SK-N-SH (cell line): Measurements from ENCODE around the gene OSBPL5. TPM values are rescaled to one million over a fixed set of nuclear protein-coding genes. Genes with fewer than 3 reads are reported as not detected.

Experiments used
- CTCF ChIA-PET: fragments of 300-600, 350-600 bp; formaldehyde crosslinking; extraction: SDS; loops from one replicate; lab custom pipeline; 2021; lab: Yijun Ruan, JAX
- POLR2A ChIA-PET: fragments of 350-600 bp; sonication (Branson Sonifier 250); formaldehyde crosslinking; extraction: SDS; loops from one replicate; lab custom pipeline; 2020; ENCODE audit warnings: antibody characterized with exemption, inconsistent platforms; lab: Yijun Ruan, JAX
- DNase-seq: peaks from one replicate; pipeline ENCODE4 v3.0.0; 2012
- H2AFZ ChIP-seq: fragments of 200-600 bp; sonication (generic); 2 replicates; pipeline ENCODE4 v1.8.1; 2016; ENCODE audit warnings: antibody characterized with exemption, mild to moderate bottlenecking, low read depth
- H3F3A ChIP-seq: fragments of 200-600 bp; sonication (generic); replicated peaks from 2 replicates; pipeline ENCODE3; 2016; ENCODE audit warnings: antibody characterized with exemption, mild to moderate bottlenecking; ENCODE audit not compliant: insufficient read depth
- H3K27ac ChIP-seq, 2 experiments: fragments of 200-500 bp in 1 of 2; fragments of 200-600 bp in 1 of 2; sonication (Bioruptor generic) in 1 of 2; sonication (generic), shearing (Covaris generic) in 1 of 2; 2 replicates each; pipeline versions ENCODE4 v1.5.1 to v1.6.1; 2014 to 2016; ENCODE audit warnings: low read depth in 2 of 2, inconsistent platforms in 1 of 2, low read length in 1 of 2, mild to moderate bottlenecking in 1 of 2, mixed read lengths in 1 of 2
- H3K27me3 ChIP-seq: fragments of 200-600 bp; sonication (generic), shearing (Covaris generic); 2 replicates; pipeline ENCODE4 v1.6.1; 2016; ENCODE audit warnings: mixed run types; ENCODE audit not compliant: insufficient read depth
- H3K36me3 ChIP-seq, 2 experiments: fragments of 200-500 bp in 1 of 2; fragments of 200-600 bp in 1 of 2; sonication (Bioruptor generic) in 1 of 2; sonication (generic) in 1 of 2; replicated peaks in 1 of 2; 2 replicates each; pipeline versions ENCODE3 to v1.5.1; 2014 to 2016; ENCODE audit warnings: low read length in 1 of 2, mild to moderate bottlenecking in 1 of 2; ENCODE audit not compliant: insufficient read depth in 2 of 2, control insufficient read depth in 1 of 2
- H3K4me1 ChIP-seq, 2 experiments: fragments of 200-500 bp in 1 of 2; fragments of 200-600 bp in 1 of 2; sonication (Bioruptor generic) in 1 of 2; sonication (generic), shearing (Covaris generic) in 1 of 2; 2 replicates each; pipeline versions ENCODE4 v1.5.1 to v1.6.1; 2014 to 2016; ENCODE audit warnings: low read depth in 1 of 2, low read length in 1 of 2, mixed run types in 1 of 2; ENCODE audit not compliant: insufficient read depth in 2 of 2, control insufficient read depth in 1 of 2
- H3K4me2 ChIP-seq: fragments of 200-600 bp; sonication (generic), shearing (Covaris generic); 2 replicates; pipeline ENCODE4 v1.6.1; 2017; ENCODE audit warnings: mixed run types
- H3K4me3 ChIP-seq, 2 experiments: fragments of 200-500 bp in 1 of 2; fragments of 200-600 bp in 1 of 2; sonication (Bioruptor generic) in 1 of 2; sonication (generic), shearing (Covaris generic) in 1 of 2; 2 replicates each; pipeline versions ENCODE4 v1.5.1 to v1.8.1; 2014 to 2016; ENCODE audit warnings: low read depth in 2 of 2, inconsistent platforms in 1 of 2, low read length in 1 of 2, mild to moderate bottlenecking in 1 of 2, mixed read lengths in 1 of 2, moderate library complexity in 1 of 2
- H3K79me2 ChIP-seq: fragments of 200-600 bp; sonication (generic); 2 replicates; pipeline ENCODE4 v1.8.1; 2017; ENCODE audit warnings: mild to moderate bottlenecking; ENCODE audit not compliant: insufficient read depth
- H3K9ac ChIP-seq: fragments of 200-600 bp; sonication (generic); 2 replicates; pipeline ENCODE4 v1.6.1; 2017; ENCODE audit warnings: mixed run types
- H3K9me2 ChIP-seq: fragments of 200-600 bp; sonication (generic); 2 replicates; pipeline ENCODE4 v1.6.1; 2017; ENCODE audit warnings: mixed run types
- H3K9me3 ChIP-seq: fragments of 200-600 bp; sonication (generic); 2 replicates; pipeline ENCODE4 v1.6.1; 2017; ENCODE audit warnings: mixed run types, mild to moderate bottlenecking, moderate library complexity
- H4K20me1 ChIP-seq: fragments of 200-600 bp; sonication (generic); 2 replicates; pipeline ENCODE4 v1.6.1; 2017; ENCODE audit warnings: mild to moderate bottlenecking, mixed run types; ENCODE audit not compliant: insufficient read depth
- ELF1 ChIP-seq: IDR thresholded peaks from 2 replicates; pipeline ENCODE4 v1.4.0; 2012
- EZH2phosphoT487 ChIP-seq: fragments of 200-600 bp; sonication (generic); IDR thresholded peaks from 2 replicates; pipeline ENCODE4 v1.6.1; 2017; ENCODE audit warnings: low read depth, mixed run types, mild to moderate bottlenecking, antibody characterized with exemption, moderate library complexity, borderline replicate concordance
- FOSL2 ChIP-seq: IDR thresholded peaks from 2 replicates; pipeline ENCODE4 v1.4.0; 2012; ENCODE audit warnings: low read depth, mild to moderate bottlenecking, moderate library complexity, borderline replicate concordance
- GATA2 ChIP-seq: sonication (generic); formaldehyde crosslinking; IDR thresholded peaks from 2 replicates; pipeline ENCODE4 v1.5.0; 2020; ENCODE audit warnings: mild to moderate bottlenecking, missing genetic modification reagents
- JUND ChIP-seq: IDR thresholded peaks from 2 replicates; pipeline ENCODE4 v1.4.0; 2012
- MEF2A ChIP-seq: IDR thresholded peaks from 2 replicates; pipeline ENCODE4 v1.4.0; 2012; ENCODE audit warnings: low read depth, borderline replicate concordance
- NFIC ChIP-seq: IDR thresholded peaks from 2 replicates; pipeline ENCODE4 v1.4.0; 2012; ENCODE audit warnings: borderline replicate concordance
- NRF1 ChIP-seq: IDR thresholded peaks from 2 replicates; pipeline ENCODE4 v1.6.1; 2012; ENCODE audit warnings: low read depth, mild to moderate bottlenecking, low read length
- RAD21 ChIP-seq: IDR thresholded peaks from 2 replicates; pipeline ENCODE4 v1.6.1; 2012; ENCODE audit warnings: mild to moderate bottlenecking, low read length
- RFX5 ChIP-seq: IDR thresholded peaks from 2 replicates; pipeline ENCODE4 v1.6.1; 2012; ENCODE audit warnings: mild to moderate bottlenecking, improper control_type of control experiment, low read length
- RXRA ChIP-seq: IDR thresholded peaks from 2 replicates; pipeline ENCODE4 v1.4.0; 2012; ENCODE audit warnings: low read depth, mild to moderate bottlenecking, borderline replicate concordance
- YY1 ChIP-seq: IDR thresholded peaks from 2 replicates; pipeline ENCODE4 v1.4.0; 2012; ENCODE audit warnings: low read depth, mild to moderate bottlenecking
- WGBS: methylation state at CpG from one replicate; pipeline ENCODE4 v1.1.6; 2017; ENCODE audit warnings: low lambda C conversion rate; 5-methylcytosine and 5-hydroxymethylcytosine counted together
- polyA plus RNA-seq, 3 experiments: library from polyadenylated mRNA; depleted of rRNA; stranded (reverse); fragments of >200 nt; gene quantifications; 2 replicates each; pipeline ENCODE4 v1.2.3, GENCODE V29; 2012
- TF ChIP-seq, protein P1 (sequence below): fragments of 150-350 bp; IDR thresholded peaks from 2 replicates; pipeline ENCODE4 v1.6.1; 2017; ENCODE audit warnings: antibody characterized with exemption, low read length, low read depth, borderline replicate concordance
- TF ChIP-seq, protein P2 (sequence below): fragments of 150-350 bp; IDR thresholded peaks from 2 replicates; pipeline ENCODE4 v1.6.1; 2016; ENCODE audit warnings: mild to moderate bottlenecking, low read depth, low read length
- TF ChIP-seq, protein P3 (sequence below): IDR thresholded peaks from 2 replicates; pipeline ENCODE4 v1.4.0; 2012; ENCODE audit warnings: low read depth, borderline replicate concordance
- TF ChIP-seq, protein P4 (sequence below): IDR thresholded peaks from 2 replicates; pipeline ENCODE4 v1.6.1; 2012; ENCODE audit warnings: mild to moderate bottlenecking, low read depth, low read length, moderate library complexity

Gene OSBPL5
- polyA plus RNA-seq, 1 of the 3 experiments (the other 2 are of a cell fraction): 10.9 TPM

DNA sequence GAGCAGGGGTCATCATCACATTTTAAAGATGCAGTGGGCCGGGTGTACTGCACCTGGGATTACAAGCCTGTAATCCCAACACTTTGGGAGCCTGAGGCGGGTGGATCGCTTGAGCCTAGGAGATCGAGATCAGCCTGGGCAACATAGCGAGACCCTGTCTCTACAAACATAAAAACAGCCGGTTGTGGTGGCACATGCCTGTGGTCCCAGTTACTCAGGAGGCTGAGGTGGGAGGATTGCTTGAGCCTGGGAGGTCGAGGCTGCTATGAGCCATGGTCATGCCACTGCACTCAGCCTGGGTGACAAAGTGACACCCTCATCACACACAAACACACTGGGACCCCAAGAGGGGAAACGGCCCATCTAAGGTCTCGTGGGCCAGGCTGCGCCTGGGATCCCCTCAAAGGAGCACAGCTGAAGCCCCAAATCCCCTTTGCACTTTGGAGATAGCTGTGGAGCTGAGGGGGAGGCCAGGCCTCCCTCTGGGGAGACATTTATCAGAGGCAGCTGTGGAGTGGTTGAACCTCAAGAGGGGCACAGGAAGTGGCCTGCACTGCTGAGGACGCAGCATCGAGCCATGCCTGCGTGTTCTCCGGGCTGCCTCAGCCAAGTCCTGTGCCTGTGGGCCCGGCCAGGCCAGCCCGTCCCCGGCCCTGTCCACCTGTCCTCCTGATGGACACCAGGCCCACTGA, 27.5 kb downstream of the OSBPL5 start:
- POLR2A ChIA-PET: no interaction called here
- WGBS: 97% methylated on average over 7 of the region's 17 CpGs
- no peaks in the 10 kb centered on the region for H3K36me3 ChIP-seq
- no peaks in the 10 kb centered on the region for H3F3A ChIP-seq
- H3K27me3 ChIP-seq: no peaks in the 10 kb centered on the region
- no peaks in the 10 kb centered on the region for H3K9me2 ChIP-seq
- no peak for TF ChIP-seq EZH2phosphoT487
- H3K27ac ChIP-seq: no peak overlapping the region
- H3K4me2 ChIP-seq: no peak overlapping the region
- H3K9ac ChIP-seq: no peak overlapping the region
- DNase-seq: no peak
- no peaks in the 10 kb centered on the region for H3K79me2 ChIP-seq
- H3K9me3 ChIP-seq: no peaks in the 10 kb centered on the region
- no peak overlapping the region for H2AFZ ChIP-seq
- CTCF ChIA-PET: interaction anchor here (1.4 to 2.1 kb wide), 2 partner anchors 12 to 57 kb away, joined by 4 to 6 read pairs; no protein-coding TSS in a partner anchor
- H4K20me1 ChIP-seq: peaks cover 44% of the 10 kb centered on the region
- no peak overlapping the region for H3K4me3 ChIP-seq
- peaks cover 0 to 14% of the 10 kb centered on the region in 2 experiments; a peak in 1 of 4 replicates for H3K4me1 ChIP-seq

DNA sequence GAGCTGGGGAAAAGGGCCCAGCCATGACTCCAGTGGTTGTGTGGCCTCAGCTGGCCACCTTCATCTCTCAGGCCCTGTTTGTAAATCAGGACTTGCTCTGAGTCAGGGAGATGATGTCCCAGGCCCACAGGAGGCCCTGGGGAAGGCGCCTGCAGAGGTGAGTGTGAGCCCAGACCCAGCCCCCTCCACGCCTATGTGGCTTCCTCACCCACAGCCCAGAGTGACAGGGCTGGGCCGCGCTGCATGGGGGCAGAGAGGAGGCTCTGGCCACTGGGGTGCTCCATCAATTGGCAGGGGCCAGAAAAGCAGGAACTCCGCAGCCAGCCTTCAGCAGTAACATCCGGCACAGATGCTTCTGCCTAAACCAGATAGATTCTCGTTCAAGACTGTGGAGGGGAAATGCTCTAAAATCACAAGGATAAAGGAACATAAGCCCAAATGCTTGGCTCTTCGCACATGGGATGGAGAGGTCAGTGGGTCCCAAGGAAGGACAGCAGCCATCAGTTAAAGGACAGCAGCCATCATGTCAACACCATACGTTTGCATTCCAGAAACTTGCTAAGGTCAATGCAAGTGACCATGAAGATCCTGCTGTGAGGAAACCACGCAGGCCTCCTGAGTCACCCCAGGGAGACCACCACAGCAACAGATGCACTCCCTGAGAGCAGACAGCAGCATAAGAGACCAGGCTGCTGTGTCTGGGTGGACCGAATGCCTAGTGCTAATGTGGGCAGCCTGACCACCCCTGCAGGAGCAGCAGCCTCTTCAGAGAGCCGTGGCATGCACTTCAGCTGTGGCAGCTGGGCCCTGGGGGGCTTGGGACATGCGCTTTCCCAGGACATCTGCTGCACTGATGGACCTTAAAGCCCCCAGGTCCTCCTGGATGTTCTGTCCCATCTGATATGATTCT, 28.3 kb downstream of the OSBPL5 start:
- H3K27ac ChIP-seq: no peak overlapping the region
- H4K20me1 ChIP-seq: peaks cover 40% of the 10 kb centered on the region
- DNase-seq: no peak
- H3K79me2 ChIP-seq: no peaks in the 10 kb centered on the region
- H3K4me3 ChIP-seq: no peak overlapping the region
- 97% methylated on average over 5 of the region's 13 CpGs for WGBS
- no peaks in the 10 kb centered on the region for H3K27me3 ChIP-seq
- ChIA-PET POLR2A (no interaction called here), CTCF (interaction anchor here (0.6 to 2.1 kb wide), 4 partner anchors 45 to 100 kb away, joined by 3 to 11 read pairs (median 4); no protein-coding TSS in a partner anchor)
- H3F3A ChIP-seq: no peaks in the 10 kb centered on the region
- H3K9me2 ChIP-seq: no peaks in the 10 kb centered on the region
- no peak overlapping the region for H3K9ac ChIP-seq
- H2AFZ ChIP-seq: no peak overlapping the region
- no peaks in the 10 kb centered on the region for H3K36me3 ChIP-seq
- H3K4me1 ChIP-seq: peaks cover 0 to 14% of the 10 kb centered on the region in 2 experiments; a peak in 1 of 4 replicates
- H3K4me2 ChIP-seq: no peak overlapping the region
- H3K9me3 ChIP-seq: no peaks in the 10 kb centered on the region
- TF ChIP-seq RFX5: no peak
- TF ChIP-seq, protein P1, sequence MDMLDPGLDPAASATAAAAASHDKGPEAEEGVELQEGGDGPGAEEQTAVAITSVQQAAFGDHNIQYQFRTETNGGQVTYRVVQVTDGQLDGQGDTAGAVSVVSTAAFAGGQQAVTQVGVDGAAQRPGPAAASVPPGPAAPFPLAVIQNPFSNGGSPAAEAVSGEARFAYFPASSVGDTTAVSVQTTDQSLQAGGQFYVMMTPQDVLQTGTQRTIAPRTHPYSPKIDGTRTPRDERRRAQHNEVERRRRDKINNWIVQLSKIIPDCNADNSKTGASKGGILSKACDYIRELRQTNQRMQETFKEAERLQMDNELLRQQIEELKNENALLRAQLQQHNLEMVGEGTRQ: no peak
- TF ChIP-seq NRF1: no peak
- TF ChIP-seq, protein P2, sequence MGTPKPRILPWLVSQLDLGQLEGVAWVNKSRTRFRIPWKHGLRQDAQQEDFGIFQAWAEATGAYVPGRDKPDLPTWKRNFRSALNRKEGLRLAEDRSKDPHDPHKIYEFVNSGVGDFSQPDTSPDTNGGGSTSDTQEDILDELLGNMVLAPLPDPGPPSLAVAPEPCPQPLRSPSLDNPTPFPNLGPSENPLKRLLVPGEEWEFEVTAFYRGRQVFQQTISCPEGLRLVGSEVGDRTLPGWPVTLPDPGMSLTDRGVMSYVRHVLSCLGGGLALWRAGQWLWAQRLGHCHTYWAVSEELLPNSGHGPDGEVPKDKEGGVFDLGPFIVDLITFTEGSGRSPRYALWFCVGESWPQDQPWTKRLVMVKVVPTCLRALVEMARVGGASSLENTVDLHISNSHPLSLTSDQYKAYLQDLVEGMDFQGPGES: no peak
- TF ChIP-seq, protein P3, sequence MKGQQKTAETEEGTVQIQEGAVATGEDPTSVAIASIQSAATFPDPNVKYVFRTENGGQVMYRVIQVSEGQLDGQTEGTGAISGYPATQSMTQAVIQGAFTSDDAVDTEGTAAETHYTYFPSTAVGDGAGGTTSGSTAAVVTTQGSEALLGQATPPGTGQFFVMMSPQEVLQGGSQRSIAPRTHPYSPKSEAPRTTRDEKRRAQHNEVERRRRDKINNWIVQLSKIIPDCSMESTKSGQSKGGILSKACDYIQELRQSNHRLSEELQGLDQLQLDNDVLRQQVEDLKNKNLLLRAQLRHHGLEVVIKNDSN: no peak
- no peak for TF ChIP-seq NFIC
- TF ChIP-seq RXRA: no peak
- TF ChIP-seq FOSL2: no peak
- no peak for TF ChIP-seq GATA2 (CRISPR knock-in tag)
- TF ChIP-seq ELF1: no peak
- no peak for TF ChIP-seq YY1
- no peak for TF ChIP-seq MEF2A
- no peak for TF ChIP-seq JUND
- TF ChIP-seq RAD21: no peak
- TF ChIP-seq, protein P4, sequence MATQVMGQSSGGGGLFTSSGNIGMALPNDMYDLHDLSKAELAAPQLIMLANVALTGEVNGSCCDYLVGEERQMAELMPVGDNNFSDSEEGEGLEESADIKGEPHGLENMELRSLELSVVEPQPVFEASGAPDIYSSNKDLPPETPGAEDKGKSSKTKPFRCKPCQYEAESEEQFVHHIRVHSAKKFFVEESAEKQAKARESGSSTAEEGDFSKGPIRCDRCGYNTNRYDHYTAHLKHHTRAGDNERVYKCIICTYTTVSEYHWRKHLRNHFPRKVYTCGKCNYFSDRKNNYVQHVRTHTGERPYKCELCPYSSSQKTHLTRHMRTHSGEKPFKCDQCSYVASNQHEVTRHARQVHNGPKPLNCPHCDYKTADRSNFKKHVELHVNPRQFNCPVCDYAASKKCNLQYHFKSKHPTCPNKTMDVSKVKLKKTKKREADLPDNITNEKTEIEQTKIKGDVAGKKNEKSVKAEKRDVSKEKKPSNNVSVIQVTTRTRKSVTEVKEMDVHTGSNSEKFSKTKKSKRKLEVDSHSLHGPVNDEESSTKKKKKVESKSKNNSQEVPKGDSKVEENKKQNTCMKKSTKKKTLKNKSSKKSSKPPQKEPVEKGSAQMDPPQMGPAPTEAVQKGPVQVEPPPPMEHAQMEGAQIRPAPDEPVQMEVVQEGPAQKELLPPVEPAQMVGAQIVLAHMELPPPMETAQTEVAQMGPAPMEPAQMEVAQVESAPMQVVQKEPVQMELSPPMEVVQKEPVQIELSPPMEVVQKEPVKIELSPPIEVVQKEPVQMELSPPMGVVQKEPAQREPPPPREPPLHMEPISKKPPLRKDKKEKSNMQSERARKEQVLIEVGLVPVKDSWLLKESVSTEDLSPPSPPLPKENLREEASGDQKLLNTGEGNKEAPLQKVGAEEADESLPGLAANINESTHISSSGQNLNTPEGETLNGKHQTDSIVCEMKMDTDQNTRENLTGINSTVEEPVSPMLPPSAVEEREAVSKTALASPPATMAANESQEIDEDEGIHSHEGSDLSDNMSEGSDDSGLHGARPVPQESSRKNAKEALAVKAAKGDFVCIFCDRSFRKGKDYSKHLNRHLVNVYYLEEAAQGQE: no peak
